SK-N-MC (cell line): ENCODE results near the gene TDRD6.
"Not testable (repeated sequence)": the region's sequence is repeated elsewhere in the genome, so short reads cannot be mapped to it uniquely, and the experiment has no call there.

ENCODE experiments used
- DNase-seq: peaks from one replicate; pipeline ENCODE4 v3.0.0-alpha.2; 2011; ENCODE audit warnings: low read depth, low spot score
- H3K27ac ChIP-seq: fragments of 200-600 bp; sonication (generic); 2 replicates; pipeline ENCODE4 v1.5.1; 2016; ENCODE audit warnings: mixed run types
- H3K36me3 ChIP-seq: fragments of 200-600 bp; sonication (generic); 2 replicates; pipeline ENCODE4 v1.6.1; 2017; ENCODE audit warnings: antibody characterized with exemption, low read length, mixed read lengths; ENCODE audit not compliant: insufficient read depth
- H3K4me3 ChIP-seq: fragments of 200-600 bp; sonication (generic); 2 replicates; pipeline ENCODE4 v1.5.1; 2016
- H3K9ac ChIP-seq: fragments of 200-600 bp; sonication (generic); 2 replicates; pipeline ENCODE4 v1.8.0; 2017; ENCODE audit warnings: mixed run types, mixed read lengths; ENCODE audit not compliant: insufficient read length
- H3K9me3 ChIP-seq: fragments of 200-600 bp; sonication (generic); 2 replicates; pipeline ENCODE4 v1.6.1; 2017; ENCODE audit warnings: low read depth, mild to moderate bottlenecking, antibody characterized with exemption, low read length, moderate library complexity, mixed read lengths
- EZH2 ChIP-seq: fragments of 200-600 bp; sonication (generic); IDR thresholded peaks from one replicate; pipeline ENCODE4 v1.6.1; 2017; ENCODE audit warnings: antibody characterized with exemption
- FOXP2 ChIP-seq: optimal IDR thresholded peaks from 2 replicates; pipeline ENCODE3; 2011; ENCODE audit warnings: mild to moderate bottlenecking, moderate library complexity; ENCODE audit not compliant: insufficient read depth; ENCODE audit errors: extremely low read length, control extremely low read depth
- POLR2AphosphoS5 ChIP-seq: IDR thresholded peaks from 2 replicates; pipeline ENCODE4 v1.6.1; 2012; ENCODE audit warnings: mild to moderate bottlenecking, low read depth, low read length, borderline replicate concordance

The TDRD6 gene

GRCh38 chr6:46733341-46733801, 45.7 kb downstream of the TDRD6 start:
- TF ChIP-seq EZH2 = no peak
- TF ChIP-seq POLR2AphosphoS5 = no peak
- TF ChIP-seq FOXP2 = no peak
- DNase-seq = no peak
- H3K9ac ChIP-seq = no peak overlapping the region

GRCh38 chr6:46734867-46735719, 47.4 kb downstream of the TDRD6 start, which contains the start of gene PLA2G7:
PLA2G7 (minus strand) TSS chr6:46735375; CDS start chr6:46722891, 12,484 bp downstream.
- Histone ChIP-seq H3K4me3 (no peak within 1 kb of the TSS), H3K9me3 (no peaks in the 10 kb centered on the region), H3K36me3 (no peaks in the 10 kb centered on the region), H3K27ac (no peak within 1 kb of the TSS), H3K9ac (no peak within 1 kb of the TSS)
- DNase-seq = no peak
- TF ChIP-seq POLR2AphosphoS5 = no peak
- peak; percentile 94 for TF ChIP-seq EZH2
- TF ChIP-seq FOXP2 = no peak

More at GRCh38 chr6:46733341-46733801, 45.7 kb downstream of the TDRD6 start:
- H3K9me3 ChIP-seq = no peaks in the 10 kb centered on the region
- no peak overlapping the region for H3K4me3 ChIP-seq
- H3K36me3 ChIP-seq = no peaks in the 10 kb centered on the region
- H3K27ac ChIP-seq = no peak overlapping the region

- Histone ChIP-seq H3K27ac (no peak overlapping the region), H3K36me3 (no peaks in the 10 kb centered on the region), H3K9me3 (no peaks in the 10 kb centered on the region), H3K4me3 (no peak overlapping the region), H3K9ac (no peak overlapping the region)
- no peak for DNase-seq
- TF ChIP-seq FOXP2 = no peak
- no peak for TF ChIP-seq POLR2AphosphoS5
- peak; percentile 74 for TF ChIP-seq EZH2
Observed at GRCh38 chr6:46735720-46736031, 48.0 kb downstream of the TDRD6 start.

- no peak overlapping the region for H3K27ac ChIP-seq
- no peaks in the 10 kb centered on the region for H3K36me3 ChIP-seq
Observed at GRCh38 chr6:46736906-46737305, 49.2 kb downstream of the TDRD6 start.

GRCh38 chr6:46741482-46741881, 53.8 kb downstream of the TDRD6 start:
- Histone ChIP-seq H3K9ac (no peak overlapping the region), H3K4me3 (no peak overlapping the region), H3K27ac (no peak overlapping the region), H3K36me3 (no peaks in the 10 kb centered on the region), H3K9me3 (no peaks in the 10 kb centered on the region)
- no peak for DNase-seq
- TF ChIP-seq FOXP2 (no peak), POLR2AphosphoS5 (no peak), EZH2 (no peak)

More at GRCh38 chr6:46736906-46737305, 49.2 kb downstream of the TDRD6 start:
- Histone ChIP-seq H3K9ac (no peak overlapping the region), H3K9me3 (no peaks in the 10 kb centered on the region), H3K4me3 (no peak overlapping the region)
- DNase-seq = no peak
- TF ChIP-seq FOXP2 (no peak), POLR2AphosphoS5 (no peak), EZH2 (no peak)

- no peak for TF ChIP-seq FOXP2
- no peak for TF ChIP-seq EZH2
- no peak for TF ChIP-seq POLR2AphosphoS5
- Histone ChIP-seq H3K9ac (no peak overlapping the region), H3K4me3 (no peak overlapping the region), H3K9me3 (no peaks in the 10 kb centered on the region), H3K36me3 (no peaks in the 10 kb centered on the region), H3K27ac (no peak overlapping the region)
- no peak for DNase-seq
Observed at GRCh38 chr6:46741910-46742309, 54.2 kb downstream of the TDRD6 start.

GRCh38 chr6:46743425-46744158, 55.9 kb downstream of the TDRD6 start:
- no peaks in the 10 kb centered on the region for H3K9me3 ChIP-seq
- no peak overlapping the region for H3K9ac ChIP-seq
- H3K36me3 ChIP-seq = no peaks in the 10 kb centered on the region
- no peak overlapping the region for H3K4me3 ChIP-seq
- H3K27ac ChIP-seq = no peak overlapping the region
- TF ChIP-seq FOXP2 = no peak
- no peak for TF ChIP-seq POLR2AphosphoS5
- no peak for TF ChIP-seq EZH2
- DNase-seq = no peak

- not testable (repeated sequence) for H3K9ac ChIP-seq, H3K27ac ChIP-seq, H3K36me3 ChIP-seq, H3K4me3 ChIP-seq, DNase-seq, H3K9me3 ChIP-seq
Observed at GRCh38 chr6:46744159-46744725, 56.6 kb downstream of the TDRD6 start.
